WTC11 (cell line): ENCODE results near the gene NKAIN2.

Source experiments
- IRF2 ChIP-seq: sonication (generic); formaldehyde crosslinking; IDR thresholded peaks from 2 replicates; pipeline ENCODE4 v1.8.0; 2022; ENCODE audit warnings: low read depth, missing genetic modification reagents, borderline replicate concordance
- TF ChIP-seq, protein P1 (sequence below): sonication (generic); formaldehyde crosslinking; IDR thresholded peaks from 2 replicates; pipeline ENCODE4 v1.8.0; 2022; ENCODE audit warnings: mild to moderate bottlenecking, missing genetic modification reagents
- TF ChIP-seq, protein P2 (sequence below): fragments of 200-600 bp; IDR thresholded peaks from 2 replicates; pipeline ENCODE4 v1.8.0; 2022; ENCODE audit warnings: antibody characterized with exemption
- TF ChIP-seq, protein P3 (sequence below): sonication (generic); formaldehyde crosslinking; IDR thresholded peaks from 2 replicates; pipeline ENCODE4 v1.8.1; 2022; ENCODE audit warnings: low read depth, missing genetic modification reagents, borderline replicate concordance
- TF ChIP-seq, protein P4 (sequence below): sonication (generic); formaldehyde crosslinking; IDR thresholded peaks from 2 replicates; pipeline ENCODE4 v1.8.1; 2023; ENCODE audit warnings: mild to moderate bottlenecking, missing genetic modification reagents, moderate library complexity

DNA sequence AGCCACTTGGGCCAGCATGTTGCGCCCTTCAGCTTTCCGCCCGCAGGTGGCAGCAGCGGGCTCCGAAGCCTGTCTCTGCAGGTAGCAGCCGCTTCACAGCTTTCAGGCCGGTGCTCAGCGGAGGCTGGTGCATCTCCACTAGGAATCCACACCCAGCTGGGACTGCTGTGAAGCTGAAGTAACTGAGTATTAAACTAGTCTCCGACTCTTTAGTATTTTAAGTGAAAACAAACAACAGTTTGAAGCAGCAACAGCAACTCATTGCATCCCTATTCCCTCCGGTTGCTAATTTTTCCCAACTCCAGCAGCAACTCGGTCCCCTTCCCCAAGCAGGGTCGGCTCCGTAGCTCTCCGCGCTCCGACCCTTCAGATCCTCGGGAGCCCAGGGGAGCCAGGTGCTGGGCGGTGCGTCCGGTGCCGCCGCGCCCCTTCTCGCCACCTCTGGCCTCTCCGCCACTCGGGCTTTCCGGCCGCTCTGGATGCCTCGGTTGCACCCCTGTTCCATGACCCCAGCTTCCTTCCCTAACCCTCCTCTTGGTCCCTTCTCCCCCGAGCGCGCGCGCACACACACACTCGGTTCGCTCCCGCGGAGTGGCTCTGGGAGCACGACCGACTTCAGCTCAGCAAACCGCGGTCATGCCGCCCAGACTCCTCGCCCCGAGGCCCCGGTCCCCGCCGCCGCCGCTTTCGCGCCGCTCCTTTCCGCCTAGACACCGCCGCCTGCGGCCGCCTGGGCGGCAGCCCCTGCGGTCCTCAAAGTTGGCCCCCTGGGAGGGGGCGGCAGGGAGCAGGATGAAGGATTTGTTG lies 765 bp upstream of the NKAIN2 start:
- TF ChIP-seq, protein P1, sequence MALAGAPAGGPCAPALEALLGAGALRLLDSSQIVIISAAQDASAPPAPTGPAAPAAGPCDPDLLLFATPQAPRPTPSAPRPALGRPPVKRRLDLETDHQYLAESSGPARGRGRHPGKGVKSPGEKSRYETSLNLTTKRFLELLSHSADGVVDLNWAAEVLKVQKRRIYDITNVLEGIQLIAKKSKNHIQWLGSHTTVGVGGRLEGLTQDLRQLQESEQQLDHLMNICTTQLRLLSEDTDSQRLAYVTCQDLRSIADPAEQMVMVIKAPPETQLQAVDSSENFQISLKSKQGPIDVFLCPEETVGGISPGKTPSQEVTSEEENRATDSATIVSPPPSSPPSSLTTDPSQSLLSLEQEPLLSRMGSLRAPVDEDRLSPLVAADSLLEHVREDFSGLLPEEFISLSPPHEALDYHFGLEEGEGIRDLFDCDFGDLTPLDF (CRISPR knock-in tag) = no peak
- TF ChIP-seq, protein P2, sequence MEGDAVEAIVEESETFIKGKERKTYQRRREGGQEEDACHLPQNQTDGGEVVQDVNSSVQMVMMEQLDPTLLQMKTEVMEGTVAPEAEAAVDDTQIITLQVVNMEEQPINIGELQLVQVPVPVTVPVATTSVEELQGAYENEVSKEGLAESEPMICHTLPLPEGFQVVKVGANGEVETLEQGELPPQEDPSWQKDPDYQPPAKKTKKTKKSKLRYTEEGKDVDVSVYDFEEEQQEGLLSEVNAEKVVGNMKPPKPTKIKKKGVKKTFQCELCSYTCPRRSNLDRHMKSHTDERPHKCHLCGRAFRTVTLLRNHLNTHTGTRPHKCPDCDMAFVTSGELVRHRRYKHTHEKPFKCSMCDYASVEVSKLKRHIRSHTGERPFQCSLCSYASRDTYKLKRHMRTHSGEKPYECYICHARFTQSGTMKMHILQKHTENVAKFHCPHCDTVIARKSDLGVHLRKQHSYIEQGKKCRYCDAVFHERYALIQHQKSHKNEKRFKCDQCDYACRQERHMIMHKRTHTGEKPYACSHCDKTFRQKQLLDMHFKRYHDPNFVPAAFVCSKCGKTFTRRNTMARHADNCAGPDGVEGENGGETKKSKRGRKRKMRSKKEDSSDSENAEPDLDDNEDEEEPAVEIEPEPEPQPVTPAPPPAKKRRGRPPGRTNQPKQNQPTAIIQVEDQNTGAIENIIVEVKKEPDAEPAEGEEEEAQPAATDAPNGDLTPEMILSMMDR = peak; percentile 82
- no peak for TF ChIP-seq IRF2 (CRISPR knock-in tag)
- TF ChIP-seq, protein P3, sequence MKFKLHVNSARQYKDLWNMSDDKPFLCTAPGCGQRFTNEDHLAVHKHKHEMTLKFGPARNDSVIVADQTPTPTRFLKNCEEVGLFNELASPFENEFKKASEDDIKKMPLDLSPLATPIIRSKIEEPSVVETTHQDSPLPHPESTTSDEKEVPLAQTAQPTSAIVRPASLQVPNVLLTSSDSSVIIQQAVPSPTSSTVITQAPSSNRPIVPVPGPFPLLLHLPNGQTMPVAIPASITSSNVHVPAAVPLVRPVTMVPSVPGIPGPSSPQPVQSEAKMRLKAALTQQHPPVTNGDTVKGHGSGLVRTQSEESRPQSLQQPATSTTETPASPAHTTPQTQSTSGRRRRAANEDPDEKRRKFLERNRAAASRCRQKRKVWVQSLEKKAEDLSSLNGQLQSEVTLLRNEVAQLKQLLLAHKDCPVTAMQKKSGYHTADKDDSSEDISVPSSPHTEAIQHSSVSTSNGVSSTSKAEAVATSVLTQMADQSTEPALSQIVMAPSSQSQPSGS (CRISPR knock-in tag) = no peak
- TF ChIP-seq, protein P4, sequence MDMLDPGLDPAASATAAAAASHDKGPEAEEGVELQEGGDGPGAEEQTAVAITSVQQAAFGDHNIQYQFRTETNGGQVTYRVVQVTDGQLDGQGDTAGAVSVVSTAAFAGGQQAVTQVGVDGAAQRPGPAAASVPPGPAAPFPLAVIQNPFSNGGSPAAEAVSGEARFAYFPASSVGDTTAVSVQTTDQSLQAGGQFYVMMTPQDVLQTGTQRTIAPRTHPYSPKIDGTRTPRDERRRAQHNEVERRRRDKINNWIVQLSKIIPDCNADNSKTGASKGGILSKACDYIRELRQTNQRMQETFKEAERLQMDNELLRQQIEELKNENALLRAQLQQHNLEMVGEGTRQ (CRISPR knock-in tag) = no peak
